ENCODE results near the gene PPP1R13B.
A peak's percentile ranks its signal among the peaks of the same experiment; 100 is the strongest.

The PPP1R13B gene

GRCh38 chr14:103729496-103730448 lies 117.6 kb downstream of the PPP1R13B start:
- DNase-seq (ENCODE audit: low read depth), result no peak

- DNase-seq (ENCODE audit: low read depth), result no peak
These were observed 118.7 kb downstream of the PPP1R13B start for GRCh38 chr14:103728721-103729120.

- DNase-seq (ENCODE audit: low read depth), result no peak
These were observed 119.2 kb downstream of the PPP1R13B start for GRCh38 chr14:103728141-103728540.

GRCh38 chr14:103727313-103727980 lies 119.9 kb downstream of the PPP1R13B start:
- no peak for DNase-seq (ENCODE audit: low read depth)

GRCh38 chr14:103726474-103726873 lies 120.9 kb downstream of the PPP1R13B start:
- DNase-seq (ENCODE audit: low read depth), result no peak

- DNase-seq (ENCODE audit: low read depth), result no peak
These were observed 121.5 kb downstream of the PPP1R13B start for GRCh38 chr14:103725739-103726395.

- DNase-seq (ENCODE audit: low read depth), result no peak
These were observed 122.2 kb downstream of the PPP1R13B start for GRCh38 chr14:103725001-103725682.

GRCh38 chr14:103724116-103724515 lies 123.3 kb downstream of the PPP1R13B start:
- DNase-seq (ENCODE audit: low read depth), result no peak

GRCh38 chr14:103723748-103724081 lies 123.7 kb downstream of the PPP1R13B start:
- no peak for DNase-seq (ENCODE audit: low read depth)

- no peak for DNase-seq (ENCODE audit: low read depth)
These were observed 125.8 kb downstream of the PPP1R13B start for GRCh38 chr14:103721334-103722120.

- no peak for DNase-seq (ENCODE audit: low read depth)
These were observed 127.6 kb downstream of the PPP1R13B start for GRCh38 chr14:103719751-103720150.

- no peak for DNase-seq (ENCODE audit: low read depth)
These were observed 128.8 kb downstream of the PPP1R13B start for GRCh38 chr14:103718572-103718971.

- no peak for DNase-seq (ENCODE audit: low read depth)
These were observed 130.4 kb downstream of the PPP1R13B start for GRCh38 chr14:103716899-103717411.

- DNase-seq (ENCODE audit: low read depth), result no peak
These were observed 131.1 kb downstream of the PPP1R13B start for GRCh38 chr14:103716091-103716801.

- DNase-seq (ENCODE audit: low read depth), result peak; percentile 98
These were observed 132.0 kb downstream of the PPP1R13B start, which contains the start of the genes XRCC3 and ZFYVE21 for GRCh38 chr14:103715052-103716000. Gene XRCC3 (minus strand): TSS chr14:103715451. CDS start chr14:103711087, 4,364 bp downstream. Gene ZFYVE21 (plus strand): TSS chr14:103715810. CDS start chr14:103715842, 32 bp downstream.

GRCh38 chr14:103714063-103714724 lies 133.2 kb downstream of the PPP1R13B start:
- DNase-seq (ENCODE audit: low read depth), result no peak

GRCh38 chr14:103713304-103714062 lies 133.9 kb downstream of the PPP1R13B start:
- no peak for DNase-seq (ENCODE audit: low read depth)

Measured in T-helper 22 cell (primary cell).